HepG2 (cell line): ENCODE data around the gene CDX1. TPM values are rescaled to one million over a fixed set of nuclear protein-coding genes. Genes with fewer than 3 reads are reported as not detected.
A peak's percentile ranks its signal among the peaks of the same experiment; 100 is the strongest.

ENCODE experiments used
- ATF3 ChIP-seq: sonication (generic); formaldehyde crosslinking; IDR thresholded peaks from 2 replicates; pipeline ENCODE4 v1.4.0; 2020; ENCODE audit warnings: missing genetic modification reagents
- EP300 ChIP-seq, 3 experiments: sonication (generic) in 1 of 3; formaldehyde crosslinking in 1 of 3; IDR thresholded peaks; 2 replicates each; pipeline versions ENCODE4 v1.5.1 to v1.6.1; 2011 to 2020; ENCODE audit warnings: low read depth in 2 of 3, low read length in 2 of 3, borderline replicate concordance in 1 of 3, improper control_type of control experiment in 1 of 3, mild to moderate bottlenecking in 1 of 3, missing genetic modification reagents in 1 of 3, moderate library complexity in 1 of 3
- FOXO4 ChIP-seq: sonication (generic); formaldehyde crosslinking; conservative IDR thresholded peaks from 2 replicates; pipeline ENCODE4 v1.8.1; 2023; ENCODE audit warnings: missing genetic modification reagents
- NFYC ChIP-seq: IDR thresholded peaks from 2 replicates; pipeline ENCODE4 v1.6.1; 2016; ENCODE audit warnings: missing genetic modification reagents, missing compliant biosample characterization
- RORA ChIP-seq: sonication (generic); formaldehyde crosslinking; IDR thresholded peaks from 2 replicates; pipeline ENCODE4 v1.5.0; 2020; ENCODE audit warnings: mild to moderate bottlenecking, missing genetic modification reagents, moderate library complexity
- SAP130 ChIP-seq: IDR thresholded peaks from 2 replicates; pipeline ENCODE4 v1.6.1; 2016; ENCODE audit warnings: low read depth
- SMARCC2 ChIP-seq: fragments of 450-650 bp; IDR thresholded peaks from 2 replicates; pipeline ENCODE4 v1.6.1; 2017; ENCODE audit warnings: antibody characterized with exemption, mild to moderate bottlenecking
- ZBTB40 ChIP-seq, 2 experiments: fragments of 450-650 bp in 1 of 2; sonication (generic) in 1 of 2; formaldehyde crosslinking in 1 of 2; IDR thresholded peaks; 2 replicates each; pipeline versions ENCODE4 v1.6.1 to v1.8.0; 2016 to 2022; ENCODE audit warnings: antibody characterized with exemption in 1 of 2, mild to moderate bottlenecking in 1 of 2, missing genetic modification reagents in 1 of 2
- ZBTB8A ChIP-seq: sonication (generic); formaldehyde crosslinking; IDR thresholded peaks from 2 replicates; pipeline ENCODE4 v1.4.0; 2020; ENCODE audit warnings: mild to moderate bottlenecking, low read depth, missing genetic modification reagents, borderline replicate concordance
- ZNF570 ChIP-seq: sonication (generic); formaldehyde crosslinking; IDR thresholded peaks from 2 replicates; pipeline ENCODE4 v1.4.0; 2020; ENCODE audit warnings: mild to moderate bottlenecking, missing genetic modification reagents, borderline replicate concordance
- ZNF646 ChIP-seq: sonication (generic); formaldehyde crosslinking; IDR thresholded peaks from 2 replicates; pipeline ENCODE4 v1.9.0; 2021; ENCODE audit warnings: mild to moderate bottlenecking, missing genetic modification reagents
- polyA plus RNA-seq, 8 experiments: library from polyadenylated mRNA; depleted of rRNA in 3 of 8; stranded (reverse) in 7 of 8; unstranded in 1 of 8; fragments of >200 nt; fragmentation: Illumina TruSeq in 4 of 8; extraction: Trizol in 4 of 8; gene quantifications; 2 replicates each; pipeline versions ENCODE4 v1.2.1 to v1.2.3, GENCODE V29; 2011 to 2016; ENCODE audit warnings: low read depth in 4 of 8, missing spikeins in 1 of 8, mixed read lengths in 1 of 8; ENCODE audit not compliant: insufficient read depth in 1 of 8
- total RNA-seq, 5 experiments: library from RNA; depleted of rRNA; stranded (reverse); fragments of >200 nt; fragmentation: Illumina TruSeq; extraction: Trizol; gene quantifications; 2 replicates each; pipeline ENCODE4 v1.2.3, GENCODE V29; 2016; ENCODE audit warnings: low read depth in 1 of 5

The CDX1 gene
- total and polyA plus RNA-seq, 2 of the 13 experiments (the other 11 are each of a cell fraction or from before 2014, with no cell fraction given) = not detected

- TF ChIP-seq ZBTB40 (IDR thresholded peaks at IDR 0.05) (no peak), ZBTB40 (CRISPR knock-in tag; IDR thresholded peaks at IDR 0.05) (peak; percentile 35; the same call in 1 of the 2 replicates), SAP130 (CRISPR knock-in tag) (peak; percentile 81), ZBTB8A (no peak), EP300 (IDR thresholded peaks at IDR 0.05; ENCODE audit: low read depth in 2 of 2, low read length in 2 of 2) (peak; percentile 24 to 80; a peak in 3 of 4 replicates), EP300 (CRISPR knock-in tag; IDR thresholded peaks at IDR 0.05; ENCODE audit: borderline replicate concordance) (peak; percentile 59; the same call in 1 of the 2 replicates), FOXO4 (CRISPR knock-in tag) (no peak), ZNF570 (CRISPR knock-in tag) (no peak), NFYC (CRISPR knock-in tag) (no peak), ZNF646 (CRISPR knock-in tag) (0 out of 2 replicates have a peak, but pooled peaks have one; percentile 43), SMARCC2 (no peak), ATF3 (CRISPR knock-in tag) (peak; percentile 95), RORA (CRISPR knock-in tag) (no peak)
Measured at GRCh38 chr5:150142959-150143349, 23.6 kb upstream of the CDX1 start (continued).
